ENCODE measurements around the gene ZNF579. TPM values are rescaled to one million over a fixed set of nuclear protein-coding genes. Genes with fewer than 3 reads are reported as not detected.
"Not testable (repeated sequence)": the region's sequence is repeated elsewhere in the genome, so short reads cannot be mapped to it uniquely, and the experiment has no call there.

The ZNF579 gene
- total RNA-seq, 2 experiments from 2014 or later, result 7.2 to 7.5 TPM

- not testable (repeated sequence) for DNase-seq
Measured at GRCh38 chr19:55582284-55582683, 1.6 kb upstream of the ZNF579 start.

GRCh38 chr19:55581823-55582223 is 1.2 kb upstream of the ZNF579 start:
- ChIA-PET CTCF (interaction anchor here (0.6 to 1.8 kb wide), 5 partner anchors 49 to 355 kb away, joined by 3 to 6 read pairs (median 3); no protein-coding TSS in a partner anchor), POLR2A (interaction anchor here (2.0 kb wide), 1 partner anchor 17 kb away, joined by 6 read pairs; the partner anchor contains the start of gene FIZ1)
- DNase-seq, result no peak
- ATAC-seq, result no peak
- H3K9me3 Mint-ChIP-seq (ENCODE audit: low read depth), result no peaks in the 10 kb centered on the region
- peaks cover 18% of the 10 kb centered on the region for H3K36me3 Mint-ChIP-seq (ENCODE audit: low read depth)
- peak overlapping the region; percentile 83 for H3K4me3 Mint-ChIP-seq
- no peak overlapping the region for H3K27ac Mint-ChIP-seq
- intact Hi-C loops (cut with DNase I, micrococcal nuclease), result loop anchor here (1.0 to 5.0 kb wide), 6 partner anchors 17 to 197 kb away; partner anchors contain the start of genes FIZ1 (in 1 of the 2), RPL28 (in 1 of the 2), ZNF580 (in 1 of the 2) and ZNF581 (in 1 of the 2)
- peaks cover 29% of the 10 kb centered on the region for H3K4me1 Mint-ChIP-seq
- H3K27me3 Mint-ChIP-seq, result no peaks in the 10 kb centered on the region

More at GRCh38 chr19:55582284-55582683, 1.6 kb upstream of the ZNF579 start:
- H3K4me1 Mint-ChIP-seq, result peaks cover 33% of the 10 kb centered on the region
- H3K9me3 Mint-ChIP-seq (ENCODE audit: low read depth); H3K27me3 Mint-ChIP-seq; H3K4me3 Mint-ChIP-seq; POLR2A ChIA-PET; H3K27ac Mint-ChIP-seq; ATAC-seq: not testable (repeated sequence)
- CTCF ChIA-PET, result interaction anchor here (0.9 to 1.1 kb wide), 2 partner anchors 49 to 51 kb away, joined by 3 to 4 read pairs; no protein-coding TSS in a partner anchor
- intact Hi-C loops (cut with DNase I, micrococcal nuclease), result loop anchor here in 1 of 2 experiments (5.0 kb wide), 1 partner anchor 60 kb away; the partner anchor contains the start of genes ZNF580 and ZNF581
- H3K36me3 Mint-ChIP-seq (ENCODE audit: low read depth), result peaks cover 14% of the 10 kb centered on the region

GRCh38 chr19:55581145-55581822 is 636 bp upstream of the ZNF579 start:
- ATAC-seq, result no peak

GRCh38 chr19:55579766-55580621 is 654 bp downstream of the ZNF579 start:
- POLR2A ChIA-PET, result interaction anchor here (2.0 kb wide), 1 partner anchor 19 kb away, joined by 6 read pairs; the partner anchor contains the start of gene FIZ1
- intact Hi-C loops (cut with DNase I, micrococcal nuclease), result loop anchor here (1.0 to 5.0 kb wide), 8 partner anchors 19 to 103 kb away; partner anchors contain the start of genes FIZ1 (in 2 of the 2), EPN1 (in 1 of the 2), ZNF580 (in 1 of the 2) and ZNF581 (in 1 of the 2)
- ATAC-seq (peak; percentile 43), DNase-seq (peak; percentile 39)
- peaks cover 18% of the 10 kb centered on the region for H3K4me1 Mint-ChIP-seq
- no peaks in the 10 kb centered on the region for H3K9me3 Mint-ChIP-seq (ENCODE audit: low read depth)
- CTCF ChIA-PET, result interaction anchor here (0.5 to 1.8 kb wide), 2 partner anchors 14 to 60 kb away, joined by 4 to 6 read pairs; no protein-coding TSS in a partner anchor
- H3K27me3 Mint-ChIP-seq, result no peaks in the 10 kb centered on the region
- H3K36me3 Mint-ChIP-seq (ENCODE audit: low read depth), result peaks cover 19% of the 10 kb centered on the region
- peak overlapping the region; percentile 78 for H3K27ac Mint-ChIP-seq
- H3K4me3 Mint-ChIP-seq, result peak overlapping the region; percentile 83

More at GRCh38 chr19:55581145-55581822, 636 bp upstream of the ZNF579 start:
- intact Hi-C loops (cut with DNase I, micrococcal nuclease), result loop anchor here (1.0 to 5.0 kb wide), 6 partner anchors 18 to 196 kb away; partner anchors contain the start of genes FIZ1 (in 1 of the 2), RPL28 (in 1 of the 2), ZNF580 (in 1 of the 2) and ZNF581 (in 1 of the 2)
- Mint-ChIP-seq H3K4me3 (peak overlapping the region; percentile 83), H3K4me1 (peaks cover 28% of the 10 kb centered on the region), H3K36me3 (ENCODE audit: low read depth) (peaks cover 19% of the 10 kb centered on the region), H3K9me3 (ENCODE audit: low read depth) (no peaks in the 10 kb centered on the region), H3K27ac (peak overlapping the region; percentile 75), H3K27me3 (no peaks in the 10 kb centered on the region)
- peak; percentile 62 for DNase-seq
- POLR2A ChIA-PET, result interaction anchor here (2.0 kb wide), 1 partner anchor 18 kb away, joined by 6 read pairs; the partner anchor contains the start of gene FIZ1
- CTCF ChIA-PET, result interaction anchor here (0.6 to 1.8 kb wide), 5 partner anchors 50 to 356 kb away, joined by 3 to 6 read pairs (median 3); no protein-coding TSS in a partner anchor

GRCh38 chr19:55578761-55579747 is 1.6 kb downstream of the ZNF579 start:
- intact Hi-C loops (cut with DNase I, micrococcal nuclease), result no loop called here
- ChIA-PET CTCF (interaction anchor here (0.5 kb wide), 1 partner anchor 13 kb away, joined by 4 read pairs; no protein-coding TSS in a partner anchor), POLR2A (no interaction called here)
- H3K27me3 Mint-ChIP-seq, result no peaks in the 10 kb centered on the region
- peaks cover 19% of the 10 kb centered on the region for H3K36me3 Mint-ChIP-seq (ENCODE audit: low read depth)
- peak overlapping the region; percentile 78 for H3K27ac Mint-ChIP-seq
- ATAC-seq (no peak), DNase-seq (no peak)
- peak overlapping the region; percentile 83 for H3K4me3 Mint-ChIP-seq
- no peaks in the 10 kb centered on the region for H3K9me3 Mint-ChIP-seq (ENCODE audit: low read depth)
- H3K4me1 Mint-ChIP-seq, result peaks cover 18% of the 10 kb centered on the region

- ATAC-seq (no peak), DNase-seq (no peak)
- Mint-ChIP-seq H3K4me1 (peaks cover 18% of the 10 kb centered on the region), H3K4me3 (no peak overlapping the region), H3K27me3 (no peaks in the 10 kb centered on the region), H3K9me3 (ENCODE audit: low read depth) (no peaks in the 10 kb centered on the region), H3K36me3 (ENCODE audit: low read depth) (peaks cover 19% of the 10 kb centered on the region), H3K27ac (no peak overlapping the region)
- ChIA-PET CTCF (no interaction called here), POLR2A (no interaction called here)
- intact Hi-C loops (cut with DNase I, micrococcal nuclease), result no loop called here
Measured at GRCh38 chr19:55578031-55578760, 2.5 kb downstream of the ZNF579 start.

- Mint-ChIP-seq H3K4me3 (no peak overlapping the region), H3K9me3 (ENCODE audit: low read depth) (no peaks in the 10 kb centered on the region), H3K4me1 (peaks cover 13% of the 10 kb centered on the region), H3K27ac (no peak overlapping the region), H3K27me3 (no peaks in the 10 kb centered on the region), H3K36me3 (ENCODE audit: low read depth) (peaks cover 19% of the 10 kb centered on the region)
- POLR2A ChIA-PET, result no interaction called here
- ATAC-seq, result no peak
- intact Hi-C loops (cut with DNase I, micrococcal nuclease), result no loop called here
- CTCF ChIA-PET, result interaction anchor here (0.6 to 0.8 kb wide), 2 partner anchors 56 to 1519 kb away, joined by 3 to 4 read pairs; no protein-coding TSS in a partner anchor
- no peak for DNase-seq
Measured at GRCh38 chr19:55576746-55577145, 3.9 kb downstream of the ZNF579 start.

GRCh38 chr19:55573929-55574328 is 6.7 kb downstream of the ZNF579 start:
- DNase-seq, result not testable (repeated sequence)

GRCh38 chr19:55569477-55569876 is 11.2 kb downstream of the ZNF579 start:
- H3K27ac Mint-ChIP-seq; DNase-seq; H3K36me3 Mint-ChIP-seq (ENCODE audit: low read depth); H3K4me1 Mint-ChIP-seq; H3K27me3 Mint-ChIP-seq; H3K9me3 Mint-ChIP-seq (ENCODE audit: low read depth); H3K4me3 Mint-ChIP-seq; ATAC-seq; intact Hi-C loops (cut with DNase I, micrococcal nuclease); POLR2A ChIA-PET: not testable (repeated sequence)
- CTCF ChIA-PET, result interaction anchor here (0.5 to 1.1 kb wide), 2 partner anchors 62 to 481 kb away, joined by 3 read pairs; no protein-coding TSS in a partner anchor

More at GRCh38 chr19:55573929-55574328, 6.7 kb downstream of the ZNF579 start:
- intact Hi-C loops (cut with DNase I, micrococcal nuclease); ATAC-seq; H3K9me3 Mint-ChIP-seq (ENCODE audit: low read depth); H3K4me3 Mint-ChIP-seq; H3K27ac Mint-ChIP-seq; H3K27me3 Mint-ChIP-seq; H3K4me1 Mint-ChIP-seq: not testable (repeated sequence)
- POLR2A ChIA-PET, result interaction anchor here (0.6 kb wide), 1 partner anchor 12 kb away, joined by 4 read pairs; no protein-coding TSS in a partner anchor
- CTCF ChIA-PET, result interaction anchor here (0.8 to 1.1 kb wide), 3 partner anchors 9 to 14 kb away, joined by 3 to 5 read pairs (median 4); no protein-coding TSS in a partner anchor
- peaks cover 12% of the 10 kb centered on the region for H3K36me3 Mint-ChIP-seq (ENCODE audit: low read depth)
